Psoas muscle (tissue), 8 donors: ENCODE data around the gene PTTG2. TPM values are rescaled to one million over a fixed set of nuclear protein-coding genes. Genes with fewer than 3 reads are reported as not detected.
"Not testable (repeated sequence)": the region's sequence is repeated elsewhere in the genome, so short reads cannot be mapped to it uniquely, and the experiment has no call there.

Experiments
- ATAC-seq, 4 donors: fragments of 200-7000 bp; cut with Tn5 transposase; one replicate each; pipeline ENCODE4 v1.9.1; 2020; ENCODE audit warnings: moderate library complexity in 3 of 4, mild to moderate bottlenecking in 2 of 4
- DNase-seq, 2 donors: peaks; one replicate each; pipeline ENCODE4 v3.0.0-alpha.2; 2020
- H3K27ac ChIP-seq: fragments of 200-600 bp; one replicate; pipeline ENCODE4 v1.8.0; 2022
- H3K27me3 ChIP-seq, 3 donors: fragments of 200-600 bp in 1 of 3; one replicate each; pipeline versions ENCODE4 v1.6.1 to v1.8.0; 2013 to 2022; ENCODE audit warnings: low read length in 2 of 3, mild to moderate bottlenecking in 2 of 3, moderate library complexity in 1 of 3; ENCODE audit not compliant: insufficient read depth in 3 of 3
- H3K36me3 ChIP-seq, 2 donors: fragments of 200-600 bp in 1 of 2; one replicate each; pipeline versions ENCODE4 v1.6.1 to v1.8.0; 2013 to 2022; ENCODE audit warnings: low read depth in 1 of 2, mild to moderate bottlenecking in 1 of 2, moderate library complexity in 1 of 2; ENCODE audit not compliant: insufficient read depth in 1 of 2
- H3K4me1 ChIP-seq: fragments of 200-600 bp; one replicate; pipeline ENCODE4 v1.8.0; 2022
- H3K4me3 ChIP-seq: fragments of 200-600 bp; one replicate; pipeline ENCODE4 v1.8.0; 2022; ENCODE audit warnings: mild to moderate bottlenecking
- H3K9me3 ChIP-seq: fragments of 200-600 bp; one replicate; pipeline ENCODE4 v1.8.0; 2022
- WGBS, 3 donors: extraction: QIAGEN DNeasy Blood & Tissue Kit; methylation state at CpG; one replicate each; pipeline versions ENCODE4 v1.1.6 to v1.1.7; 2013; 5-methylcytosine and 5-hydroxymethylcytosine counted together
- intact Hi-C, 2 donors: fragments of 100-400 bp; cut with DNase I; formaldehyde crosslinking; loops; one replicate each; pipeline versions ENCODE4 v1.11.0 to v1.14.2; 2022
- long read RNA-seq, 2 donors: library from polyadenylated mRNA; unstranded; transcript quantifications; one replicate each; pipeline ENCODE4 v2.0.0, GENCODE V29; 2021
- polyA plus RNA-seq, 3 donors: library from polyadenylated mRNA; stranded (reverse); fragments of 200-250 nt; gene quantifications; one replicate each; pipeline ENCODE4 v1.2.3, GENCODE V29; 2013
- total RNA-seq, 4 donors: library from RNA; stranded (reverse); fragmentation: NEBNext Ultra II Directional in 2 of 4; extraction: Animal tissue kit (Norgen Biotek cat#: 25700) in 2 of 4; gene quantifications; one replicate each; pipeline versions ENCODE4 v1.2.1 to v1.2.4, GENCODE V29; 2021 to 2023
- TF ChIP-seq, protein P1 (sequence below): fragments of 200-600 bp; IDR thresholded peaks from one replicate; pipeline ENCODE4 v1.8.0; 2022; ENCODE audit warnings: antibody characterized with exemption
- donor health status: healthy with polysubstance abuse.
- donor health status: DM: no; HTN: no; CAD: no; lungs with moderate emphysema.
- donor health status: Bipolar disorder and iron deficiency.
- donor health status: healthy.
- donor health status: DM: yes; HTN: yes; CAD: no.
- donor health status: DM: no; HTN: no; CAD: no.
- donor health status: DM: no; HTN: no; CAD: no.
- donor health status: DM: yes; HTN: yes; CAD: no.

The PTTG2 gene
- 1 to 10 TPM in 1 of 4 donors, not detected in 3; 1.2 TPM for total RNA-seq
- 1 to 10 TPM in 1 of 3 donors, under 1 TPM in 2; 0.10 to 3.9 (median 0.18) TPM for polyA plus RNA-seq
- long read RNA-seq, donor 1, result 0 reads
- long read RNA-seq, donor 2, result 0 reads

DNA sequence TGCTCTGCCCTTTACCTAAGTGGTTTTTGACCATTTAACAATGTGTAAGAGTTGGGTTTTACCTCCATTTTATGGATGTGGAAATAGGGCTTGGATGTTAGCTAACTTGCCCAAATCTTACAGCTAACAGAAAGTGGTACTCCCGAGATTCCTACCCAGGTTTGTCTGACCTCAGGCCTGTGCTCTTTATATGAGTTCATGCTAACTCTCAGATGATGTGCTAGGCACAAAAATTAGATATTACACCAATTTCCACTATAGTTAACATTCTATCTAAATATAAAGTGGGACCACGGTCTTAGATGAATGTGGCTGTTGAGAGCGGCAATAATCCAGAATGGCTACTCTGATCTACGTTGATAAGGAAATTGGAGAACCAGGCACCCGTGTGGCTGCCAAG lies at the start of gene PTTG2:
Gene PTTG2, plus strand, starts transcription at position 301 of the 400 bp plus-strand sequence. Its CDS starts 37 bp downstream, at position 338.
- no peaks in the 10 kb centered on the region for H3K36me3 ChIP-seq
- no peak within 1 kb of the TSS for H3K27ac ChIP-seq
- no peaks in the 10 kb centered on the region for H3K27me3 ChIP-seq
- H3K4me3 ChIP-seq, result no peak within 1 kb of the TSS
- WGBS, 3 donors, result 78 to 91% (median 86%) methylated on average over 5 of the region's 5 CpGs
- intact Hi-C loops, result no loop called here
- no peak for DNase-seq
- no peaks in the 10 kb centered on the region for H3K9me3 ChIP-seq
- ATAC-seq, result no peak
- no peaks in the 10 kb centered on the region for H3K4me1 ChIP-seq
- TF ChIP-seq, protein P1, sequence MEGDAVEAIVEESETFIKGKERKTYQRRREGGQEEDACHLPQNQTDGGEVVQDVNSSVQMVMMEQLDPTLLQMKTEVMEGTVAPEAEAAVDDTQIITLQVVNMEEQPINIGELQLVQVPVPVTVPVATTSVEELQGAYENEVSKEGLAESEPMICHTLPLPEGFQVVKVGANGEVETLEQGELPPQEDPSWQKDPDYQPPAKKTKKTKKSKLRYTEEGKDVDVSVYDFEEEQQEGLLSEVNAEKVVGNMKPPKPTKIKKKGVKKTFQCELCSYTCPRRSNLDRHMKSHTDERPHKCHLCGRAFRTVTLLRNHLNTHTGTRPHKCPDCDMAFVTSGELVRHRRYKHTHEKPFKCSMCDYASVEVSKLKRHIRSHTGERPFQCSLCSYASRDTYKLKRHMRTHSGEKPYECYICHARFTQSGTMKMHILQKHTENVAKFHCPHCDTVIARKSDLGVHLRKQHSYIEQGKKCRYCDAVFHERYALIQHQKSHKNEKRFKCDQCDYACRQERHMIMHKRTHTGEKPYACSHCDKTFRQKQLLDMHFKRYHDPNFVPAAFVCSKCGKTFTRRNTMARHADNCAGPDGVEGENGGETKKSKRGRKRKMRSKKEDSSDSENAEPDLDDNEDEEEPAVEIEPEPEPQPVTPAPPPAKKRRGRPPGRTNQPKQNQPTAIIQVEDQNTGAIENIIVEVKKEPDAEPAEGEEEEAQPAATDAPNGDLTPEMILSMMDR, result no peak

- WGBS, 3 donors, result 87 to 91% (median 90%) methylated on average over 3 of the region's 3 CpGs
- Histone ChIP-seq H3K36me3 (no peaks in the 10 kb centered on the region), H3K27ac (no peak overlapping the region), H3K4me1 (peaks cover 11% of the 10 kb centered on the region), H3K27me3 (no peaks in the 10 kb centered on the region), H3K4me3 (no peak overlapping the region), H3K9me3 (no peaks in the 10 kb centered on the region)
- TF ChIP-seq, protein P1, result no peak
- intact Hi-C loops, result no loop called here
- no peak for DNase-seq
- no peak for ATAC-seq
Measured at GRCh38 chr4:37914539-37914938, 45.7 kb upstream of the PTTG2 start.

DNA sequence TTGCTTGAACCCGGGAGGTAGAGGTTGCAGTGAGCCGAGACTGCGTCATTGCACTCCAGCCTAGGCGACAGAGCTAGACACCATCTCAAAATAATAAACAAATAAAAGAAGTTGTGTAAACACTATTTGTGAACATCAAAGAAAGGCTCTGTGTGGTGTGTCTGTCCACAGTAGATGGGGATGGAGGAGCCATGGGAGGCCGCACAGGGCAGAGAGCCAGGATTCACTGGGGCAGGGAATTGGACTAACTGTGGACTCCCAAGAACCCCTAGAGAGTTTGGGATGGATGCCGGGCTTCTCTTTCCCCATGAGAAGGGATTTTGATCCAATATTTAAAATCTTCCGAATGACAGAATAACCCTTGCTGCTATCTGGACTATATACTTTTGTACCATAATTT lies 42.8 kb upstream of the PTTG2 start:
- WGBS, 3 donors, result 83 to 90% (median 88%) methylated on average over 7 of the region's 7 CpGs
- Histone ChIP-seq H3K27me3 (no peaks in the 10 kb centered on the region), H3K9me3 (no peaks in the 10 kb centered on the region), H3K27ac (no peak overlapping the region), H3K36me3 (no peaks in the 10 kb centered on the region), H3K4me3 (no peak overlapping the region), H3K4me1 (no peaks in the 10 kb centered on the region)
- no peak for DNase-seq
- TF ChIP-seq, protein P1, result no peak
- intact Hi-C loops, result no loop called here
- ATAC-seq, result no peak

DNA sequence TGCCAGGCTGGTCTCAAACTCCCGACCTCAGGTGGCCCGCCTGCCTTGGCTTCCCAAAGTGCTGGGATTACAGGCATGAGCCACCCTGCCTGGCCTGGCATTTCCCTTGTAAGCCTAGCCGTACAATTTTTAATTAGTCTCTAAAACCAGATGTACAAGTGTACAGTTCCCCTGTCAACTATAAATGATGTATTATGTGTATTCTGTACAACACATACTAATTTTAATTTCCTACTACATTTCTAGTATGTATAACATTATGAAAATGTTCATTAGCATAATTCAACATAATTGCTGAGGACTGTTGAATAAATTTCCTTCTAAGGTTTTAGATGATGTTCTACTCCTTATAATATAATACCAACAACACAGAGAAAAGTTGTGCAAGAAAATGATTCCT lies 41.5 kb upstream of the PTTG2 start:
- no peaks in the 10 kb centered on the region for H3K36me3 ChIP-seq
- no peaks in the 10 kb centered on the region for H3K27me3 ChIP-seq
- no peaks in the 10 kb centered on the region for H3K4me1 ChIP-seq
- DNase-seq, result no peak
- H3K4me3 ChIP-seq, result no peak overlapping the region
- TF ChIP-seq, protein P1, result no peak
- peak in 1 of 4 donors; percentile 50 for ATAC-seq
- intact Hi-C loops, result no loop called here
- WGBS, 3 donors, result 23 to 71% (median 39%) methylated on average over 3 of the region's 3 CpGs
- no peak overlapping the region for H3K27ac ChIP-seq
- H3K9me3 ChIP-seq, result no peaks in the 10 kb centered on the region

DNA sequence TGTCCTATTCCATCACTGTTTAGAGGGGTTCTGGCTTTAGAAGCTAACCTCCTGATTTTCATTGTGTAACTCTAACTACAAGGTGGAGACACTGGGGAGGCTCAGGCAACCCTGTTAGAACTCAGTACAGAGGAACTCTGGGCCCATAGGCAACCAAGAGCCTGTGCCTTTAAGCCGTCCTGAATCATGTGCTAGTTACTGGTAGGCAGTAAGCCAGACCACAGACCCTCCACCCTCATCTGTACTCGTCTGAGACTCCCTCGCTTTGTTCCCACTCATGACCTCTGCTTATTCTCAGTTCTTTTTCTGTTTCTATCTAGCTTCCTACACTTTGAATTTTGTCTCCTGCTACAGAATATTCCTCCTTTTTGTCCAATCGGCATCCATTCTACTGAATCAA lies 37.9 kb upstream of the PTTG2 start:
- Histone ChIP-seq H3K9me3 (no peaks in the 10 kb centered on the region), H3K4me1 (no peaks in the 10 kb centered on the region), H3K27me3 (no peaks in the 10 kb centered on the region), H3K27ac (no peak overlapping the region), H3K4me3 (no peak overlapping the region), H3K36me3 (no peaks in the 10 kb centered on the region)
- intact Hi-C loops, result no loop called here
- no peak for DNase-seq
- no peak for ATAC-seq
- TF ChIP-seq, protein P1, result no peak
- WGBS, 3 donors, result 77 to 87% (median 78%) methylated on average over 4 of the region's 4 CpGs

DNA sequence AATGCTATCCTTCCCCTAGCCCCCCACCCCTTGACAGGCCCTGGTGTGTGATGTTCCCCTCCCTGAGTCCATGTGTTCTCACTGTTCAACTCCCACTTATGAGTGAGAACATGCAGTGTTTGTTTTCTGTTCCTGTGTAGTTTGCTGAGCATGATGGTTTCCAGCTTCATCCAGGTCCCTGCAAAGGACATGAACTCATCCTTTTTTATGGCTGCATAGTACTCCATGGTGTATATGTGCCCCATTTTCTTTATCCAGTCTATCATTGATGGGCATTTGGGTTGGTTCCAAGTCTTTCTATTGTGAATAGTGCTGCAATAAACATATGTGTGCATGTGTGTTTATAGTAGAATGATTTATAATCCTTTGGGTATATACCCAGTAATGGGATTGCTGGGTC lies 37.1 kb upstream of the PTTG2 start:
- H3K27ac ChIP-seq, H3K4me1 ChIP-seq, intact Hi-C loops, H3K36me3 ChIP-seq, H3K9me3 ChIP-seq, DNase-seq, H3K4me3 ChIP-seq, H3K27me3 ChIP-seq, ATAC-seq: not testable (repeated sequence)
